GM21528 (cell line): ENCODE measurements around the gene CNOT2.

ENCODE experiments used
- ATAC-seq: cut with Tn5 transposase; IDR thresholded peaks from one replicate; pipeline ENCODE4 v1.9.1; 2021; ENCODE audit warnings: mild to moderate bottlenecking, moderate library complexity; ENCODE audit not compliant: unreplicated experiment, low FRiP score

The CNOT2 gene

DNA sequence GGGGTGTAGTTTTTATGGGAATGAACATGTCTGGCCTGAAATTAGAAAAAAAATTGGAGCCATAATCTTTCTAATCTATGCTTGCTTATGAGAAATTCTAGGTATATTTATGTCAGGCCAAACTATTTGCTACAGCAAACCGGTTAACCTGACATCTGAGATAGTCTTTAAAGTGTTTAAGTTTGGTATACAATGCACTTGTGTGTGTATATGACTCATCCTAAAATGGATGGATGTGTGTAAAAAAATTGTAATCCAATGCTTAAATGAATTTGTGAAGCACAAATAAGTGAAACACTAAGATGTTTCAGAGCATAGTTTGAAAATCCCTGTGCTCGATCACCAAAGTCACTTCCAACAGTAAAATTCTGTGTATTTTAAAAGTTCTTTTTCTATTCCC, 6.7 kb downstream of the CNOT2 start:
- no peak for ATAC-seq

- ATAC-seq: no peak
Observed at GRCh38 chr12:70251226-70251625, 8.0 kb downstream of the CNOT2 start.

DNA sequence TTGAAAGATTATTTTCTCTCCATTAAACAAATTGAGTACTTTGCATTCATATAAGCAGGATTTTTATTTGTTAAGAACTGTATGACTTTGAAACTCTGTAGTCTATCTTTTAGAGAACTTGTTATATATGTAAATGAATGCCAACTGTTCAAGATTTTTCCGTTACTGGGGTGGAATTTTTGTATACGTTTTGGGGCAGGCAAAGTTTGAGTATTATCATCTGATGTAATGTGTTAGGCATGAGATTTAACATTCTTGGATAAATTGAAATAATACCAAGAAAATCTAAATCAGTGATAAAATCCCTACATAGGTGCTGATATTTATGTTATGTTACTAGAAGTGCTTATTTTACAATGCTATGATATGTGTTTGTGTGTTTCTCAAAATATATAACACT, 8.4 kb downstream of the CNOT2 start:
- ATAC-seq: no peak

DNA sequence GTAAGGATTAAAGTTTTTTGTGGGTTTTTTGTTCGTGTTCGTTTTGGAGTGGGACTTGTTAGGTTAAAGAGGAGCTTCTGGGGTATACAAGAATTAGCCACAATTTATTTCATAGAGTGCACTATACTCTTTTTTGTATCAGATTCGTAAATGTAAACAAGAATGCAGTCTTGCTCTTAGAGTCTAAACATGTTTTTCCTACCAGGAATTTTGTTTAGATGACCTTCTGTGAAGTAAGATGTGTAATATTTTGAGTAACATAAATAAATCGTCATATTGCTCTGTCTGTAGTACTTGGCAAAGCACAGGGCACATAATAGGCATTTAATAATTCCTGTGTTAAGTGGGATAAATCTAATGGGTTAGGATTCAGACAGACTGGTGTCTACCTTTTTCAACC, 9.6 kb downstream of the CNOT2 start:
- ATAC-seq: no peak

DNA sequence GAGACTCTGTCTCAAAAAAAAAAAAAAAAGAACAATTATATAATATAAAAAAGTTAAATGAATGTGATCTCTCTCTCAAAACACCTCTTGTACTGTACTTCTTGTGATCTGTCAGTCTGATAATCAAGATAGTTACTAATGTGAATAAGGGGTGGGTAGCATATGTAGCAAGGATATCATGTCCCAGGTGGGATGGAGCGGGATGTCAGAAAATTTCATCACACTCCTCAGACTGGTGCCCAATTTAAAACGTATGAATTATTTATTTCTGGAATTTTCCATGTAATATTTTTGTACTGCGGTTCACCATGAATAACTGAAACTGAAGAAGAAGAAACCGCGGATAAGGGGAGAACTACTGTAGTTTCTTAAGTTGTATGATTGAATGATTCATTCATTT, 11.0 kb downstream of the CNOT2 start:
- no peak for ATAC-seq

GRCh38 chr12:70254846-70255245, 11.6 kb downstream of the CNOT2 start:
- ATAC-seq: no peak

DNA sequence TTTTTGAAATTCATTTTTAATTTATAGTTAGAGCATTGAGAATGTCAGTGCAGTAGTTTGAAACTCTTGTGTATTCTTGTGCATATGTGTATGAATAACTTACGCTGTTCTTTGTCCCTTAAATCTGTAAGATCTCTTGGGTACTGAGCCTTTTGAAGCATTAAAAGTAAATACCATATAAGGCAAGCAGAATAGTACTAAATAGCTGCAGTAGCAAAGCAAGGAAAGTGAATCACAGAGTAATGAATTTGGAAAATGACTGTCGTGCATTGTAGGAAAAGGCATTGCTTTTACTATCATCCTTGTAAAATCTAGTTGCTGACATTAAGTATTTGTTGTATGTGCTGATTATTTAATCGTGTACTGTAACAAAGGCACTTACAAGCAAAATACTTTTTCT, 12.1 kb downstream of the CNOT2 start:
- ATAC-seq: no peak

DNA sequence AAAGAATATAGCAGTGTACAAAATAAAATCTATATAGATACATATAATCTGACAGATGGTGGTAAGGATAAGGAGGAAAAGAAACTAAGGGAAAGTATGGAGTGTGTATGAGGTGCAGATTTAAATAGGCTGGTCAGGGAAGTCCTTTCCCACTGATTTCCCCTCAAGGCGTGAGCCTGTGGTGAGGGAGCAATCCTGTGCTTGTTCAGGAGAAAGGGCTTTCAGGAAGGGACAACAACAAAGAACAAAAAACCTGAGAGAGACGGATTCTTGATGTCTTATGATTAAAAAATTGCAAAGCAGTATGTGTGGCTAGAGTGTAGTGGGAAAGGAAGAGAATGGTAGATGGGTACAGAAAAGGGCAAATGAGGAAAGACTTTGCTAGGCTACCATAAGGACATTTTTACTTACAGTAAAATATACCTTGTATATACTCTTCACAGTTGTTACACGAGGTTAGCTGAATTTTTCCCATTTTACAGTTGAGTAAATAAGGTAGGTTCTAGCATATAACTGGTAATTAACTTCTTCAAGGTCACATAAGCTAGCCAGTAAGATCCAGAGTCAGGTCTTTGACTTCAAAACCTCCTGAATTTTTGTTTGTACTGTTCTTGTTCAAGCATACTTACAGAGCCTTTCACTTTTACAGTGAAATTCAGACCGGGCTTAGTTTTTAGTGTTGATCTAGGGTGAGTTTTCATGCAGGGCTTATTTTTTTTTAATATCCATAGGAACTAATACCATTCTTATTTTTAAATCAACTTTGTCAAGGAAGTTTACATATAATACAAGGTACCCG, 15.6 kb downstream of the CNOT2 start:
- ATAC-seq: no peak

- no peak for ATAC-seq
Observed at GRCh38 chr12:70260646-70261045, 17.4 kb downstream of the CNOT2 start.

DNA sequence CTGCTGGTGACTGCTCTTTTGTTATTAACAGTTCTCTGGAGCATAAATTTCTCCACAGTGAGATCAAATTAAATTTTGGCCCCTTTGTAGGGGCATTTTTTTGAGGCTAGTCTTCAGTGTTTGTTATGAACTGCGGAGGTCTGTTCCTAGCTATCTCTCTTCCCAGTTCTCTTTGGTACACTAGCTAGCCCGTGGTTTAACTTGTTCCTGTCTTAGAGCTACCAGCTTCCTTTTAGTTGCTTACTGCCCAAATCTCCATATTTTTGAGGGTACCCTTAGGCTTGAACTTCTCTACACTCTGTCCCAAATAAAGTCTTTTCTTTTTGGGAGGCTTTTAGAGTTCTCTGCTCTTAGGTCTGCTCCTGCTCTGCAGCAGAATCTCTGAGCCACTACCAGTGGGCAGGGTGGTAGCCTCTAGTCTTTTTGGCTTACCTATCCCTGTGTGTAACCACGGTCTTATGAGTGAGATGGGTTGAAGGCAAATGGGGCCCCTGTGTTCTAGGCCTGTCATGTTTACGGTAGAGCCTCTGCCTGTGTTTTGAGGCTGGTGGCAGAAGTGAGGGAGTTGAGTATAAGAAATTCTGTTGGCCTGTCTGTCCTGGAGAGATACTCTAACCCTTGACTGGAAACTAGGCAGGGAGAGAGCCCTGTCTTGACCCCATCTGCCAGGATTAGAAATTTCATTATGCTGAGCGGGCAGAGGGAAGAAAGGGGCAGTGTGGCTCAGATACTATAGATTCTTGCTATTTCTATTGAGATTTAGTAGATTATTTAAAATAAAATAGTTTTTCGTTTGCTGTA, 21.0 kb downstream of the CNOT2 start:
- no peak for ATAC-seq

GRCh38 chr12:70265132-70265531, 21.9 kb downstream of the CNOT2 start:
- no peak for ATAC-seq

- ATAC-seq: no peak
Observed at GRCh38 chr12:70267550-70267949, 24.3 kb downstream of the CNOT2 start.

GRCh38 chr12:70268972-70269371, 25.7 kb downstream of the CNOT2 start:
- no peak for ATAC-seq

GRCh38 chr12:70270108-70270507, 26.9 kb downstream of the CNOT2 start:
- no peak for ATAC-seq

- ATAC-seq: no peak
Observed at GRCh38 chr12:70271025-70271424, 27.8 kb downstream of the CNOT2 start.

DNA sequence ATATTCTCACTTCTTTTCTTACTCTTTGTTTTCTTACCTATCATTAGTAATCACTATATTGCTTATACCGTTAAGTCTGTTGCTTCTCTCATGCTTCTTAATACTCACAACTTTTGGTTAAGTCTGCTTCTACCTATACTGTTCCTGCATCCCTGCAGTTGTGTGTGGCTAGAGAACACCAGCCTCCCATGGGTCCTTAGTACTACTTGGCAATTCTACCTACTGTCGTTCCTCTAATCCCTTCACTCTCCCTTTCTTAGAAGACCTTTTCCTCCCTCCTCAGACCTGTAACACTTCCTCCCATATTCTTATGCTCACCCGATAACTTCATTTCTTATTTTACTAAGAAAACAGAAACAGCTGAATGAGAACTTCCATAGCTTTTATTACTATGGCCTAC, 29.3 kb downstream of the CNOT2 start:
- ATAC-seq: no peak

GRCh38 chr12:70275045-70275444, 31.8 kb downstream of the CNOT2 start:
- ATAC-seq: no peak

GRCh38 chr12:70277973-70278372, 34.7 kb downstream of the CNOT2 start:
- no peak for ATAC-seq

DNA sequence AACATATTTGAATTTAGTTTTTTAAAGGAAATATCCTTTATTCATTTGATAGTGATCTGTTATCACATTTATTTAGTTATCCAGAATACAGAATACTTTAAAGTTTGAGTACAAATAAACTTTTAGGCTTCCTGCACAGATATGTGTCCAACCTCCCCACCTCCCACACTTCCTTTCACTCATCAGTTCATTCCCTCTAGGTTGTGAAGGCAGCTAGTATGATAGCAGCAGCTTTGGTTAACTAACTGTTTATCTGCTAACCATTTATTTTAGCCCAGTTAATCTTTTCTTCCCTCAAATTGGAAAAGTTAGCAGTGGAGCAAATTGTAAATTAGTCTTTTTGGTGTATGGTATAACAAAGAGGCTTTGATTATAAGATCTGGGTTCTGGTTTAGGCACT, 35.7 kb downstream of the CNOT2 start:
- ATAC-seq: no peak

DNA sequence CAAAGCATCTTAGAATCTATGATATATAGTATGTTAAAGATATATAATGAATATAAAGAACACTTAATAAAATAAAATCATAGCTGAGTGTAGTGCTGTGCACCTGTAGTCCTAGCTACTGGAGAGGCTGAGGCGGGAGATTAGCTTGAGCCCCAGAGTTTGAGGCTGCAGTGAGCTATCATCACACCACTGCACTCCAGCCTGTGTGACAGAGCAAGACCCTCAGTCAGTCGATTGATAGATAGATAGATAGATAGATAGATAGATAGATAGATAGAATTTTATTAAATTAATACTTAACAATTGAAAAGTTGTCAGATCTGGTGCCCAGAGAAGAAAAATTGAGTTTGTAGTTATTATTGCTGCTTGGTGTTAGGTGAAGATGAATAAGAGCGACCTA, 40.0 kb downstream of the CNOT2 start:
- no peak for ATAC-seq

GRCh38 chr12:70288817-70289216, 45.6 kb downstream of the CNOT2 start:
- no peak for ATAC-seq

DNA sequence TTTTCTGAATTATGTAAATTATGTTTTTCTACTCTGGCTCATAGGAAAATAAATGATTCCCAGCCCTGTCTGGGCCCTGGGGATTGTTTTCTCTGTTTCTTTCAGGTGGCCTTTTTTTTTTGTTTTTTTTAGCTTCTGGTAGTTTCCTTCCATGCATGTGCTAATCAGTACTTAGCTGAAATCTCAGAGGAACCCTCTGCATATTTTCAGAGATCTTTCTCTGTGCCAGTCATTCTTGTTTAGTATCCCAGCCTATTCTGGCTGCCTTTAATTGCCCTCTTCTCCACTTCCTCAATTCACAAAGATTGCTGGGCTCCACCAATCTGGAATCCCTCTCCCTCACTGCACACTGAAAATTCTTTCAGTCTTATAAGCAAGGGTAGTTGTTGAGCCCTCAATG, 46.9 kb downstream of the CNOT2 start:
- ATAC-seq: no peak
